GM18502 (cell line): ENCODE results near the gene GPR148.

ENCODE experiments used
- ATAC-seq: cut with Tn5 transposase; IDR thresholded peaks from one replicate; pipeline ENCODE4 v1.9.1; 2021; ENCODE audit warnings: mild to moderate bottlenecking; ENCODE audit not compliant: unreplicated experiment, poor library complexity

The GPR148 gene

DNA sequence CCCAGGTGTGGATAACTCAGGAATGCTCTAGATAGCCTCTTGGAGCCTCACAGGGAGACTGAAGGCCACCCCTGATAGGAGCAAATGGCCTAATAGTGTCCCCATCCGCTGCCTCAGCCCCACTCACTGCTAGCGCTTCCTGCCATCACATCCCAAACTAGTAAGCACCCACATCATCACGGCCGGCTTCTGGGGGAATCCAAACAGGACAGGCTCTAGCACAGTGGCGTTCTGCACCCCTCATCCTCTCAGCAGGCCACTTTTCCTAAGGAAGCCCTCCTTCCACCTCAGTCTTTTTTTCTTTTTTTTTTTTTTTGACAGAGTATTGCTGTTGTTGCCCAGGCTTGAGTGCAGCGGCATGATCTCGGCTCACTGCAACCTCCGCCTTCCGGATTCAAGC, 20.2 kb downstream of the GPR148 start:
- ATAC-seq, result no peak

- no peak for ATAC-seq
These were observed 20.8 kb downstream of the GPR148 start for GRCh38 chr2:130749641-130750040.

GRCh38 chr2:130754811-130755210, 25.9 kb downstream of the GPR148 start:
- ATAC-seq, result no peak

DNA sequence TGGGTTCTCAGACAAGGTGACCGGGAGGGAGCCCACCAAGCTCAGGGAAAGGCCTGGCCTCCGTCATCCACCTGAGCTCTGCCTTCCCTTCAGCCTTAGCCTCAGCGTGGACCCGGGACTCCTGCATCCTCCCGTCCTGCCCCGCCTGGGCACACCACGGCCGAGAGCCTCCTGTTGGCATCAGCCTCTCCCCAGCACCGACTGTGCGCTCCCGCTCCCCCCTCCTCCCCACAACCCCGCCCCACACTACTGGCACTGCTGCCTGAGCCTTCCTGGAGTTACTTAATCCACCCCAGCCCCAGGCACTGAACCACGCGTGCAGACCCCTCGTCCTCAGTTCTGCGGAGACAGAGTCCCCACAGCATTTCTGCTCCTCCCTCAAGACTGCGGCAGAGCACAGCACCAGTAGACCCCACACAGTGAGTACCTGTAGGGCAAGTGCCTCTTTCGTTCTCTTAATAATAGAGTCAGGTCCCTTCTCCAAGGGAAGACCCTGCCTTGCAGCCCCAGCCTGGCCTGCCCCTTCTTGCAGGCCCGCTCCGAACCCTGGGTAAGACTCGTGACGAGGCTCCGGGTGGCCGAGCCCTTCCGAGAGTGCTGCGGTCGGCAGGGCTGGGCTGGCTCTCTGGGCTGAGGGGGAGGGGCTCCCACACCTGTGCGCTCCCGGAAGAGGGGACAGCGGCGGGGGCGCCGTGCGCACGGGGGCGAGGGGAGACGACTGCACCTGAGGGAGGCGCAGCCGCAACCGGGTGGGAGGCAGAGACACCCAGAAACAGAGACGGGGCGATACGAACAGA, 26.6 kb downstream of the GPR148 start, which contains the start of gene AMER3:
Gene AMER3 (plus strand): TSS at position 285 of the 797 bp plus-strand sequence. CDS start 6,533 bp downstream, outside the sequence.
- no peak for ATAC-seq

GRCh38 chr2:130756053-130756873, 27.4 kb downstream of the GPR148 start:
- no peak for ATAC-seq

DNA sequence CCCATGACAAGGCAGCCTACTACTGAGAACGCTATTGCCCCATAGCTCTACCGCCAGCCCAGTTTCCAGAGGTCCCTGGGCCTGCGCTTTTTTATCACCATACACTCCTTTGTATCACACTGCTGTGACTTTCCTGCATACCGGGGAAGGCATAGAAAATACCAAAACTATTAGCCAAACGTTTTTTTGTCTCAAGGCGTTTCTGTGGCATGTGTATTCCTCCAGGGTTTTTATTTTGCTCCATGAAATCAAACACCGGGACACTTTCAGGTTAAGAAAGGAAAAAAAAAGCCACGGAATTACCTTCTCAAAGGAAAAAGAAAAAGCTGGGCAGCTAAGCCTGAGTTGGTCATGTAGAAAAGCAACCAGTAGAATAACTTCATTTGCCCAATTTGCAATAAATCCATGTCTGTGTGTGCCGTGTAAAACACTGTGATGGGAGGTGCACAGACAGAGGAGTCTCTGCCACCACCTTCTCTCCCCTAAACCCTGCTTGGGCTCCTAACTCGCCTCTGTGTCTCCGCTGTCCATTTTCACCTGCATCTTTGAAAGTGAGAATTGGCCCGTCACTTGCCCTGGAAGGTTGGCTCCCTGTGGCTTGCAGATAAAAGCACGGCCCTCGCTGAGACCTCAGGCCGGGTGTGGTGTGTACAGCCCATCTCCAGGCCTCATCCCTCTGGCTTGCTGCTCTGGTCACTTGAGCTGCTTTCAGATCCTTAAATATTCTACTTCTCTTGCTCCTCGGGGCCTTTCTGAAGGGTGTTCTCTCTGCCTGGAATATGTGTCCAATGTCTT, 28.2 kb downstream of the GPR148 start:
- no peak for ATAC-seq

GRCh38 chr2:130759906-130760753, 31.3 kb downstream of the GPR148 start:
- ATAC-seq, result no peak

GRCh38 chr2:130760754-130761751, 32.2 kb downstream of the GPR148 start:
- ATAC-seq, result no peak

DNA sequence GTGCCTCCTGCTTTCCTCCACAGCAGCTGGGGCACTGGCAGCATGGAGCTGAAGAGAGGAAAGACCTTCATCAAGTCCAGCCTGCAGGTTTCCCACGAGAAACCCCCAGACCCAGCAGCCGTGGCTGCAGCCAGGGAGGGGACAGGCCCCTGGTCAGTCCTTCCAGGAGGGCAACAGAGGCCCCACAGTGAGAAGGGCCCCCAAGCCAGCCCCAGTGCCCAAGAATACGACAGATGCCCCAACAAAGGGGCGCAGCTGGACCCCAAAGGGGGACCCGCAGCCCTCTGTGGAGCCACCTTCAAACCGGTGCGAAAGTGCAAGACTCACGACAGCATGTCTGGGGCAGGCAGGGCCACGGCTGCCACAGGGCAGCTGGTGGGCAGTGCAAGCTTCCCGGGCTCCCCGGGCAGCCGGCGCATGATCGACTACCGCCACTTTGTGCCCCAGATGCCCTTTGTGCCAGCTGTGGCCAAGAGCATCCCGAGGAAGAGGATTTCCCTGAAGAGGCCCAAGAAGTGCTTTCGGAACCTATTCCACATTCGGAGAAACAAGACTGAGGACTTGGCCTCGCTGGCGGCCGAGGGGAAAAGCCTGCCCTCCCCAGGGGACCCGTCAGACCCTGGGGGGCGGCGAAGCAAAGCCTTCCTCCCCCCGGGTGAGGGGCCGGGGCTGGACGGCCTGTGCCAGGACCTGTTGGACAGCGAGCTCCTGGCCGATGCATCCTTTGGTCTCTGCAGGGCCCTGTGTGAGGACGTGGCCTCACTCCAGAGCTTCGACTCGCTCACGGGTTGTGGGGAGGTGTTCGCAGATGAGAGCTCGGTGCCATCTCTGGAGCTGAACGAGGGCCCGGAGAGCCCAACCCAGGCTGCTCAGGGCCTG, 33.4 kb downstream of the GPR148 start:
- no peak for ATAC-seq

GRCh38 chr2:130762910-130763385, 34.1 kb downstream of the GPR148 start:
- no peak for ATAC-seq

DNA sequence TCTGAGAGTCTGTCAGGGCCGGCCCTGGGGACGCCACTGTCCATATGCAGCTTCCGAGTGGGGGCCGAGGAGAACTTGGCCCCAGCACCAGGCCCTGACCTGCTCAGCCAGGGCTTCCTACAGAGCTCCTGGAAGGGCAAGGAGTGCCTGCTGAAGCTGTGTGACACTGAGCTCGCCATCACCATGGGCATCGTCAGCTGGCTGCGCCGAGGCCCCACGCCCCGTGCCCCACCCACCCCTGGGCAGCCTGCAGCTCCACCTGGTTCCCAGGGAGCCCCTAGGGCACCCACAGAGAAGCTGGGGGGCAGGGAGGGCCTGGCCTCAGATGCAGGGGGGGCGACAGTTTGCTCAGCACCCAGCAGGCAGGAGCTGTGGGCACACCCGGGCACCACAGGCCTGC, 34.5 kb downstream of the GPR148 start:
- no peak for ATAC-seq

- no peak for ATAC-seq
These were observed 35.4 kb downstream of the GPR148 start for GRCh38 chr2:130764035-130764820.

- ATAC-seq, result no peak
These were observed 35.9 kb downstream of the GPR148 start for GRCh38 chr2:130764821-130765115.

GRCh38 chr2:130765464-130765863, 36.6 kb downstream of the GPR148 start:
- no peak for ATAC-seq

GRCh38 chr2:130766037-130766436, 37.2 kb downstream of the GPR148 start:
- ATAC-seq, result no peak

DNA sequence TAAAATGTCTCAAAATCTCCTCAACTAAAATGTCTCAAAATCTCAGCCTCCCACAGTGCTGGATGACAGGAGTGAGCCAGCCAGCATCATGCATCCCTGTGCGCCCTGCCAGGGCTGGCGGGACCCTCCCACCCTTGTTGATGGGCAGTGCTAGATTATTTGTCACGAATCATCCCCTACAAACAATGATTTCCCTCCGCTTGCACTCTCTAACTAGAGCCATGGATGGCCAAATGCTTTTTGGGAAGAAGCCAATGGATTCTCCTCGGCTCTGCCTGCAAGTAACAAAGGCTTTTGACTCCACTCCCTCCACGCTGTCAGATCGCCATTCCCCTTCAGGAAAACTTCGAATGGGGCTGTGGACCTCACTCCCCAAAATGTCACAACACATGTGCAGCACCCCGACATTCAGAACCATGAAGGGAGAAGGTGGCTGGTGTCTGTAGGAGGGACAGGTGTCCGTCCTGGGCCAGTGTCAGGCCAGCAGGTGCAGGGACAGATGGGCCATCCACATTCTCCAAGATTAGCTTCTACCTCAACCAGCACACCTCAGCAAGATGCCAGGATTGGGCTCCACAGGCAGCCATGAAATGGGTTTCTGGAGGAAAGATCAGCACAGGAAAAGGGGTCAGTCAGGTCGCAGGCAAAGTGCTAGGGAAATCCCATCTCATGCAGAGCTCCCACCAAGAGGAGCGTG, 38.0 kb downstream of the GPR148 start:
- no peak for ATAC-seq
